ENCODE results near the gene SLC26A1. TPM values are rescaled to one million over a fixed set of nuclear protein-coding genes. Genes with fewer than 3 reads are reported as not detected.
A peak's percentile ranks its signal among the peaks of the same experiment; 100 is the strongest.

SLC26A1 gene
- total RNA-seq, 2 experiments from 2014 or later: not detected

- H3K27me3 Mint-ChIP-seq: no peaks in the 10 kb centered on the region
- Histone ChIP-seq H3K9me3 (ENCODE audit: control insufficient read depth in 1 of 2, insufficient read depth in 1 of 2, low read length in 2 of 2) (peaks cover 0 to 8% of the 10 kb centered on the region in 2 experiments), H3K27ac (ENCODE audit: low read depth in 1 of 2, low read length in 2 of 2) (no peak overlapping the region), H3K27me3 (ENCODE audit: control insufficient read depth in 1 of 2, insufficient read depth in 2 of 2, low read length in 2 of 2) (no peaks in the 10 kb centered on the region), H3K4me1 (ENCODE audit: insufficient read depth, low read length) (peaks cover 12% of the 10 kb centered on the region), H3K36me3 (ENCODE audit: insufficient read depth, low read length) (peaks cover 4% of the 10 kb centered on the region), H3K4me3 (ENCODE audit: low read length) (no peak overlapping the region)
- intact Hi-C loops (cut with DNase I, micrococcal nuclease): no loop called here
- no peak for TF ChIP-seq CTCF (IDR thresholded peaks at IDR 0.05)
- CTCF ChIA-PET: no interaction called here
- DNase-seq (no peak), ATAC-seq (ENCODE audit: poor library complexity) (no peak)
- no peaks in the 10 kb centered on the region for H3K9me3 Mint-ChIP-seq
- peaks cover 13% of the 10 kb centered on the region for H3K4me1 Mint-ChIP-seq (ENCODE audit: low read depth)
- H3K4me3 Mint-ChIP-seq: no peak overlapping the region
- H3K27ac Mint-ChIP-seq: peak overlapping the region; percentile 65
- POLR2A ChIA-PET: no interaction called here
- peaks cover 10% of the 10 kb centered on the region for H3K36me3 Mint-ChIP-seq (ENCODE audit: low read depth)
Observed at GRCh38 chr4:1024882-1025545, 31.8 kb upstream of the SLC26A1 start.

- TF ChIP-seq CTCF (IDR thresholded peaks at IDR 0.05): no peak
- Mint-ChIP-seq H3K27me3 (no peaks in the 10 kb centered on the region), H3K4me1 (ENCODE audit: low read depth) (peaks cover 17% of the 10 kb centered on the region), H3K9me3 (no peaks in the 10 kb centered on the region), H3K36me3 (ENCODE audit: low read depth) (peaks cover 10% of the 10 kb centered on the region), H3K27ac (no peak overlapping the region), H3K4me3 (no peak overlapping the region)
- ChIA-PET CTCF (no interaction called here), POLR2A (no interaction called here)
- no peak for ATAC-seq (ENCODE audit: poor library complexity)
- H3K36me3 ChIP-seq (ENCODE audit: insufficient read depth, low read length): peaks cover 4% of the 10 kb centered on the region
- intact Hi-C loops (cut with DNase I, micrococcal nuclease): no loop called here
- H3K4me3 ChIP-seq (ENCODE audit: low read length): no peak overlapping the region
- peaks cover 0 to 8% of the 10 kb centered on the region in 2 experiments for H3K9me3 ChIP-seq (ENCODE audit: control insufficient read depth in 1 of 2, insufficient read depth in 1 of 2, low read length in 2 of 2)
- H3K27ac ChIP-seq (ENCODE audit: low read depth in 1 of 2, low read length in 2 of 2): no peak overlapping the region
- no peaks in the 10 kb centered on the region for H3K27me3 ChIP-seq (ENCODE audit: control insufficient read depth in 1 of 2, insufficient read depth in 2 of 2, low read length in 2 of 2)
- DNase-seq: no peak
- peaks cover 20% of the 10 kb centered on the region for H3K4me1 ChIP-seq (ENCODE audit: insufficient read depth, low read length)
Observed at GRCh38 chr4:1023895-1024740, 30.9 kb upstream of the SLC26A1 start.

- intact Hi-C loops (cut with DNase I, micrococcal nuclease): no loop called here
- no peak overlapping the region for H3K4me3 Mint-ChIP-seq
- H3K27ac ChIP-seq (ENCODE audit: low read depth in 1 of 2, low read length in 2 of 2): no peak overlapping the region
- H3K27ac Mint-ChIP-seq: no peak overlapping the region
- H3K4me3 ChIP-seq (ENCODE audit: low read length): no peak overlapping the region
- peaks cover 10% of the 10 kb centered on the region for H3K36me3 Mint-ChIP-seq (ENCODE audit: low read depth)
- no peaks in the 10 kb centered on the region for H3K27me3 Mint-ChIP-seq
- peaks cover 4% of the 10 kb centered on the region for H3K36me3 ChIP-seq (ENCODE audit: insufficient read depth, low read length)
- DNase-seq: no peak
- H3K4me1 Mint-ChIP-seq (ENCODE audit: low read depth): peaks cover 17% of the 10 kb centered on the region
- no peak for TF ChIP-seq CTCF (IDR thresholded peaks at IDR 0.05)
- ATAC-seq (ENCODE audit: poor library complexity): no peak
- ChIA-PET POLR2A (no interaction called here), CTCF (no interaction called here)
- H3K27me3 ChIP-seq (ENCODE audit: control insufficient read depth in 1 of 2, insufficient read depth in 2 of 2, low read length in 2 of 2): no peaks in the 10 kb centered on the region
- no peaks in the 10 kb centered on the region for H3K9me3 Mint-ChIP-seq
- H3K9me3 ChIP-seq (ENCODE audit: control insufficient read depth in 1 of 2, insufficient read depth in 1 of 2, low read length in 2 of 2): peaks cover 0 to 8% of the 10 kb centered on the region in 2 experiments
- peaks cover 21% of the 10 kb centered on the region for H3K4me1 ChIP-seq (ENCODE audit: insufficient read depth, low read length)
Observed at GRCh38 chr4:1023075-1023640, 30.0 kb upstream of the SLC26A1 start.

All from CD4-positive, alpha-beta T cell (primary cell).